OCI-LY1 (cell line): ENCODE measurements around the gene FASTKD1.

Experiments
- EZH2 ChIP-seq: fragments of 200-600 bp; sonication (generic), shearing (Covaris generic); IDR thresholded peaks from 2 replicates; pipeline ENCODE4 v1.8.0; 2017; ENCODE audit warnings: borderline replicate concordance, mixed run types, mild to moderate bottlenecking, antibody characterized with exemption, low read length, moderate library complexity, mixed read lengths
- TF ChIP-seq, protein P1 (sequence below): fragments of 200-600 bp; sonication (generic), shearing (Covaris generic); IDR thresholded peaks from 2 replicates; pipeline ENCODE4 v1.5.1; 2017; ENCODE audit warnings: mild to moderate bottlenecking, antibody characterized with exemption, low read length, moderate library complexity, mixed read lengths

DNA sequence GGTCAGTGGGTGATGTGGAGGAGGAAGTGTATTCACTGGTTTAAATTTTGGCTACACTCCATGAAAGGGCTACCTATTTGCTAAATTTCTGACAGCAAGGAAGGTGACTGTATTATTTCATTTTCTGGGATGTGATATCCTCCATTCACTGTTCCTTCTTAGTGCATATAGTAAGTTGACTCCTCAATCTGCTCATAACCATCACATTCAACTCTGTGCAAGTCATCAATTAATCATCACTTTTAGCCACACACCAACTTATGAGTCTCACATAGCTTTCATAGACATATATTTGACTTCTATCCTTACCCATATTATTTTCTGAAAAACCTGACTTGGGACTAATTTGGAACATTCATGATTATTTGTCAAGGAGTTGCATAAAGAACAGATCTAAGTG lies 47.2 kb downstream of the FASTKD1 start:
- TF ChIP-seq, protein P1, sequence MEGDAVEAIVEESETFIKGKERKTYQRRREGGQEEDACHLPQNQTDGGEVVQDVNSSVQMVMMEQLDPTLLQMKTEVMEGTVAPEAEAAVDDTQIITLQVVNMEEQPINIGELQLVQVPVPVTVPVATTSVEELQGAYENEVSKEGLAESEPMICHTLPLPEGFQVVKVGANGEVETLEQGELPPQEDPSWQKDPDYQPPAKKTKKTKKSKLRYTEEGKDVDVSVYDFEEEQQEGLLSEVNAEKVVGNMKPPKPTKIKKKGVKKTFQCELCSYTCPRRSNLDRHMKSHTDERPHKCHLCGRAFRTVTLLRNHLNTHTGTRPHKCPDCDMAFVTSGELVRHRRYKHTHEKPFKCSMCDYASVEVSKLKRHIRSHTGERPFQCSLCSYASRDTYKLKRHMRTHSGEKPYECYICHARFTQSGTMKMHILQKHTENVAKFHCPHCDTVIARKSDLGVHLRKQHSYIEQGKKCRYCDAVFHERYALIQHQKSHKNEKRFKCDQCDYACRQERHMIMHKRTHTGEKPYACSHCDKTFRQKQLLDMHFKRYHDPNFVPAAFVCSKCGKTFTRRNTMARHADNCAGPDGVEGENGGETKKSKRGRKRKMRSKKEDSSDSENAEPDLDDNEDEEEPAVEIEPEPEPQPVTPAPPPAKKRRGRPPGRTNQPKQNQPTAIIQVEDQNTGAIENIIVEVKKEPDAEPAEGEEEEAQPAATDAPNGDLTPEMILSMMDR = no peak
- TF ChIP-seq EZH2 = no peak
